Central memory CD8-positive, alpha-beta T cell (primary cell): ENCODE data around the gene ZNF609.
"Not testable (repeated sequence)": the region's sequence is repeated elsewhere in the genome, so short reads cannot be mapped to it uniquely, and the experiment has no call there.

Experiments used
- ATAC-seq: fragments of 150-1000 bp; cut with Tn5 transposase; replicated peaks from 2 replicates; pipeline ENCODE4 v1.10.0; 2022; ENCODE audit warnings: mild to moderate bottlenecking, moderate FRiP score, moderate number of reproducible peaks; ENCODE audit not compliant: poor library complexity, severe bottlenecking; ENCODE audit errors: extremely low read depth
- DNase-seq, 2 donors: peaks; one replicate each; pipeline ENCODE4 v3.0.0; 2021; ENCODE audit warnings: low spot score in 2 of 2
- H3K27ac Mint-ChIP-seq: one replicate; pipeline ENCODE4 v1.8.0; 2022; ENCODE audit warnings: low read depth, mild to moderate bottlenecking, moderate library complexity, mixed read lengths
- H3K27me3 Mint-ChIP-seq: one replicate; pipeline ENCODE4 v1.8.0; 2022; ENCODE audit warnings: mixed read lengths
- H3K36me3 Mint-ChIP-seq: one replicate; pipeline ENCODE4 v1.8.0; 2022; ENCODE audit warnings: mild to moderate bottlenecking, moderate library complexity, mixed read lengths; ENCODE audit not compliant: insufficient read depth
- H3K4me1 Mint-ChIP-seq: one replicate; pipeline ENCODE4 v1.8.0; 2022; ENCODE audit warnings: mixed read lengths
- H3K4me3 Mint-ChIP-seq: one replicate; pipeline ENCODE4 v1.8.0; 2022; ENCODE audit warnings: mild to moderate bottlenecking, moderate library complexity, mixed read lengths
- H3K9me3 Mint-ChIP-seq: one replicate; pipeline ENCODE4 v1.8.0; 2022; ENCODE audit warnings: mixed read lengths

Gene ZNF609

DNA sequence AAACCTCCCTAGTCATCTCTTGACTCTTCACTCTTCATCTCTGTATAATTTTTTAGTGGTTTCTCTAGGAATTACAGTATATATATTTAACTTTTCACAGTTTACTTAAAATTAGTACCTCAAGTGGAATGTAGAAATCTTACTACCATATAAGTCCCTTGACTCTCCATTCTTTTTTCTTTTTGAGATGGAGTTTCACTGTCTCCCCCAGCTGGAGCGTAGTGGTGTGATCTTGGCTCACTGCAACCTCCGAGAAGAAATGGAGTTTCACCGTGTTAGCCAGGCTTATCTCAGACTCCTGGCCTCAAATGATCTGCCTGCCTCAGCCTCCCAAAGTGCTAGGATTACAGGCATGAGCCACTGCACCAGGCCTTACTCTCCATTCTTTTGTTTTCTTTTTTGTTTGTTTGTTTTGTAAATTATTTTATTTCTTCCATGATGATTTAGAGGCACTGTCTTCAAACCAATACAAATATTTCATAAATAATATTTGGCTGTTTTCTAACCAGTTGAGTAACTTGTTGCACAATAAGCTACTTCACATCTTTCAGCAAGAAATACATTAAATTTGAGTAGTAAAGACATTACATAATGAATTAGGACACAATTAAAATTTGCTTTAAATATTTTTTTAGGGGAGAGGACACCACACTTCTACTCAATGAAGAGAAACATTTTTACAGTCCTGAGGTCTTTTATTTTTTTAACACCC, 170.2 kb downstream of the ZNF609 start:
- Mint-ChIP-seq H3K4me3 (no peak overlapping the region), H3K9me3 (no peaks in the 10 kb centered on the region), H3K27ac (peak overlapping the region; percentile 80), H3K36me3 (peaks cover 7% of the 10 kb centered on the region), H3K4me1 (peaks cover 44% of the 10 kb centered on the region), H3K27me3 (no peaks in the 10 kb centered on the region)
- DNase-seq (no peak), ATAC-seq (no peak)

DNA sequence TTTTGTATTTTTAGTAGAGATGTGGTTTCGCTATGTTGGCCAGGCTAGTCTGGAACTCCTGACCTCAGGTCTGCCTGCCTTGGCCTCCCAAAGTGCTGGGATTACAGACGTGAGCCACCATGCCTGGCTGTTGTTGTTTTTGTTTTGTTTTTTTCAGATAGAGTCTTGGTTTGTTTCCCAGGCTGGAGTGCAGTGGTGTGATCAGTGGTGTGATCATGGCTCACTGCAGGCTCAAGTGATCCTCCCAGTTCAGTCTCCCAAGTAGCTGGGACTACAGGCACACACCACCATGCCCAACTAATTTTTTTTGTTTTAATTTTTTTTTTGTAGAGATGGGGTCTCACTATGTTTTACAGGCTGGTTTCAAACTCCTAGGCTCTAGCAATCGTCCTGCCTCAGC, 172.3 kb downstream of the ZNF609 start:
- peaks cover 50% of the 10 kb centered on the region for H3K4me1 Mint-ChIP-seq
- H3K9me3 Mint-ChIP-seq, H3K36me3 Mint-ChIP-seq, H3K27me3 Mint-ChIP-seq, H3K4me3 Mint-ChIP-seq, DNase-seq, ATAC-seq: not testable (repeated sequence)
- H3K27ac Mint-ChIP-seq: peak overlapping the region; percentile 73

DNA sequence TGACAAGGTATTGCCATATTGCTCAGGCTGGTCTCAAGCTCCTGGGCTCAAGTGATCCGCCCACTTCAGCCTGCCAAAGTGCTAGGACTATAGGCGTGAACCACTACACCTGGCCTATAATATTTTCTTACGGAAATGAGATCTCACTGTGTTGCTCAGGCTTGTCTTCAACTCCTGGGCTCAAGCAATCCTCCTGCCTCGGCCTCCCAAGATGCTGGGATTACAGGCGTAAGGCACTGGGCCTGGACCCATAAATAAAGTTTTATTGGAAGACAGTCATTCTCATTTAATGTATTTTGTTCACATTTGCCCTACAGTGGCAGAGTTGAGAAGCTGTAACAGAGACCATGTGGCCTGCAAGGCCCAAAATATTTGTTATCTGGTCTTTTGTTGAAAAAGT, 173.0 kb downstream of the ZNF609 start:
- Mint-ChIP-seq H3K27ac (peak overlapping the region; percentile 73), H3K4me3 (peak overlapping the region; percentile 25)
- ATAC-seq: no peak

DNA sequence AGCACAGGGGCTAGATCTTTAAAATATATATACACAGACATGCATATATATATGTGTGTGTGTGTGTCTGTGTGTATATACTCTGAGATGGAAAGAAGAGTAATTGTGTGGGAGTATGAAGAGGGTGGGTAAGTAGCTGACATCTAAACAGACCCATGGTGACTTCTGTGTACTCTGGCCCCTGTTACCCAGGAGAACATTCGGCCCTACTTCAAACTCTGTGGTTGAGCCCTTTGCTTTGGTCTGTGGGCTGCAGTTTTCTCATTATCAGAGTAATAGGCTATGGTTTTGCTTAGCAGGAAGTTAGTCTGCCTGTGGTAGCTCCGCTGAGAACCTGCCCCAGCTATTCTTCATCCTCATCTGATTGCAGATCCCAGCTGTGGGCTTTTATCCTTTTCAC, 173.6 kb downstream of the ZNF609 start:
- ATAC-seq (peak; percentile 95), DNase-seq (peak in 1 of 2 donors; percentile 44)
- H3K36me3 Mint-ChIP-seq: peaks cover 7% of the 10 kb centered on the region
- peaks cover 45% of the 10 kb centered on the region for H3K4me1 Mint-ChIP-seq
- H3K27ac Mint-ChIP-seq: peak overlapping the region; percentile 73
- no peaks in the 10 kb centered on the region for H3K27me3 Mint-ChIP-seq
- no peaks in the 10 kb centered on the region for H3K9me3 Mint-ChIP-seq
- peak overlapping the region; percentile 67 for H3K4me3 Mint-ChIP-seq

More for the DNA sequence above, 173.0 kb downstream of the ZNF609 start:
- Mint-ChIP-seq H3K27me3 (no peaks in the 10 kb centered on the region), H3K36me3 (peaks cover 7% of the 10 kb centered on the region), H3K4me1 (peaks cover 50% of the 10 kb centered on the region), H3K9me3 (no peaks in the 10 kb centered on the region)
- DNase-seq: no peak

DNA sequence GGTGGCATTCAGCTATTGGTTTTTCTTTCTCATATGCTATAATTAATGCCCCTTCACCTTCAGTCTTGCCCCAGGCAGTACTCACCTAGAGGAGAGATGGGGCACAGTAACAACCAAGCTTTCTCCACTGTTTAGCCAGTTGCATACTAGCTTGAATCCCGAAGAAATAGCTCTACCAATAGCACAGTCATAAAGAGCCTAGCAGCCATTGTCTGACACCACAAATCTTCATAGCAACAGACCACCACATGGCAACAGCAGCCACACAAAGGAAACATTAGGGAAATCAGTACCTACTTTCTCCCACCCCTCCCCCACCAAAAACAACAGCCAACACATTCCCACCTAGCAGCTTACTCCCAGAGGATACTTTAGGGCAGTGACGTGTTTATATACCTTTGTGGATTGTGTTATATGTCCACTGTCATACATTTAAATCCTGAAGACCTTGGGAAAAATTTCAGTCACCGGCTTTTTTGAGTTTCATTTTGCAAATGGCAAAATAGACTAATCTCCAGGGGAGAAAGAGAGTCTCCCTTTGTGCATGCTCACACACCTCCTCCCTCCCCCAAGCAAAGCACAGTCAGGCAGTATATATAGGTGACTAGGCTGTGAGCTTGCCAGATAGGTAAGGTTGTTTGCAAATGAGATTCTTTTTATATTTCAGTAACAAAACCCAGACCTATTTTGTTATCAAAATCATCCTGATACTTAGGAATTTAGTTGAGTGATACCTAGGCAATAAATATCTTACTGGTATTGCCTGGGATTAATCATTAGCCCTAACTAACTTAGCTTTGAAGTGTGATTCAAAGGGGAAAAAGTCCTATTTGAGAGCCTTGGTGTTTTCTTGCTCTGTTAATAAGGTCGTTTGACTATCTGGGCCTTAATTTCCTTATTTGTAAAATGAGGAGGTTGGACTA, 174.5 kb downstream of the ZNF609 start:
- no peaks in the 10 kb centered on the region for H3K9me3 Mint-ChIP-seq
- H3K4me1 Mint-ChIP-seq: peaks cover 51% of the 10 kb centered on the region
- DNase-seq (peak in 1 of 2 donors; percentile 34), ATAC-seq (peak; percentile 72)
- H3K4me3 Mint-ChIP-seq: peak overlapping the region; percentile 67
- H3K36me3 Mint-ChIP-seq: peaks cover 7% of the 10 kb centered on the region
- H3K27ac Mint-ChIP-seq: peak overlapping the region; percentile 73
- no peaks in the 10 kb centered on the region for H3K27me3 Mint-ChIP-seq

DNA sequence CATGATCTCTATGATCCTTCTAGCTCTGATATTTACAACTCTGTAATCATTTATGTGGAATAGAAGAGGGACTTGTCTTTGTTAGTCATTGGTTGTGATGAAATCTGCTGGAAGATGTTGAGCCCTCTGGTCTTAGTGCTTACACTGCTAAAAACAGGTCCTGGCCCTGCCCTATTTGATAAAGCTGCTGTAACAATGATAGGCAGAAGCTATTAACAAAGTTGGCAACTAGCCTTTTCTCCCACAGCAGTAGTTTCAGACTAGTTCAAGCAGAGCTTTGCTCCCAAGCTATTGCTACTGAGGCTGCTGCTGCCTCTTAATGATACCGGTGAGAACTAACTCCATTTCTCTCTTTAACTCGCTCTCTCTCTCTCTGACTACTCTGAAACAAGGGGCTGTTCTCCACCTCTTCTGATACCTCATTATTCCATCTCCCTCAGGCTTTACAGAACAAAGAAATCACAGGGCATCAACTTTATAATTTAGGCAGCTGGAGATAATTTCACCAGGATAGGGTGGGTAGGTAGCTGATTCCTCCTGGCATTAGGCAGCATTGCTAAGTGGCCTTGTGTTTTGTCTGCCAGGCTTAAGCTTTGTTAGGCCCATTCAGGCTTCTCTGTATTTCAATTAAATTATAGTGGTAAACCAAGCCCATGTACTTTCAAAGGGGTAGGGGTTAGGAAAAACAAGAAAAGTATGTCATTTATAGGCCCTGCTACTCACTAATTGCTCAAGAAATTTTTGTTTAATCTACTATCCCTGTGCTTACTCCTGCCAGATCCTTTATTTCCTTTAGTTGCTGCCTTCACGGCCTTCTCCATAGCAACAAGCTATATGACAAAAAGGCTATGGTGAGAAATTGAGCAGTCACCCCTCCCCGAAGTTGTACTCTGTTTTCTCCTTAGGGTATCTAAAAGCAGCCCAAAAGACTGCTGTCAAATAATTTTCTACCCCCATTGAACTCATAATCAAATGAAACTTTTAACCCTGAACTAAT, 175.4 kb downstream of the ZNF609 start:
- no peaks in the 10 kb centered on the region for H3K9me3 Mint-ChIP-seq
- H3K4me1 Mint-ChIP-seq: peaks cover 61% of the 10 kb centered on the region
- H3K4me3 Mint-ChIP-seq: peak overlapping the region; percentile 67
- peaks cover 6% of the 10 kb centered on the region for H3K36me3 Mint-ChIP-seq
- no peaks in the 10 kb centered on the region for H3K27me3 Mint-ChIP-seq
- ATAC-seq (no peak), DNase-seq (no peak)
- H3K27ac Mint-ChIP-seq: peak overlapping the region; percentile 73

DNA sequence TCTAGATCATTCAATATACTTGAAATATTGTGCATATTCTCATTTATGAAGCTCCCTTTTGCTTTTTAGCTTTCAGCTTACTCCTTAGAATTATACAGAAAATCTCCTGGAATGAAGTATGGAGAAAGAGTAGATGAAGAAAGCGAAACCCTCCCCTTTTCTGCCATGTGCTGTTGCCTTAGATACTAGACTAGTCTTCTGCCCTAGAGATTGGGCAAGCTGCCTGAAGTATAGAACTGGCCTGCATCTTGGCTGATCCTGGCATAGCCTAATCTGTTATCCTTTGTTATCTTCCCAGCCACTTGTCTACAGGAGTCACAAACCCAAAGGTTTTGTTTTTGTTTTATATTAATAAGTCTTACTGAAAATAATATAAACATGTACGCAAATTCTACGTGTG, 176.2 kb downstream of the ZNF609 start:
- ATAC-seq (no peak), DNase-seq (no peak)
- Mint-ChIP-seq H3K27ac (peak overlapping the region; percentile 73), H3K4me3 (no peak overlapping the region), H3K36me3 (peaks cover 6% of the 10 kb centered on the region), H3K9me3 (no peaks in the 10 kb centered on the region), H3K4me1 (peaks cover 64% of the 10 kb centered on the region), H3K27me3 (no peaks in the 10 kb centered on the region)

DNA sequence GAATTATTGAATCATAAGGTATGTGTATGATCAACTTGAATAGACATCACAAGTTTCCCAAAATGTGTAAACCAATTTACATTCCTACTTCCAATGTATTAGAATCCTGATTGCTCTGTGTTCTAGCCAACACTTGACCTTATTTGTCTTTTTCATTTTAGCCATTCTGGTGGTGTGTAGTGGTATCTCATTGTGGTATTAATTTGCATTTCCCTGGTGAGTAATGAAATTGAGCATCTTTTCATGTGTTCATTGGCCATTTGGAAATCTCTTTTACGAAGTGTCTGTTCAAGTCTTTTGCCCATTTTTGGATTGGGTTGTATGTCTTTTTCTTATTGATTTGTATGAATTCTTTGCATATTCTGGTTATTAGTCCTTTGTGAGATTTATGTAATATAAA, 177.0 kb downstream of the ZNF609 start:
- Mint-ChIP-seq H3K36me3 (peaks cover 6% of the 10 kb centered on the region), H3K4me3 (no peak overlapping the region), H3K27ac (peak overlapping the region; percentile 73), H3K27me3 (no peaks in the 10 kb centered on the region), H3K4me1 (peaks cover 64% of the 10 kb centered on the region), H3K9me3 (no peaks in the 10 kb centered on the region)
- DNase-seq (no peak), ATAC-seq (no peak)

DNA sequence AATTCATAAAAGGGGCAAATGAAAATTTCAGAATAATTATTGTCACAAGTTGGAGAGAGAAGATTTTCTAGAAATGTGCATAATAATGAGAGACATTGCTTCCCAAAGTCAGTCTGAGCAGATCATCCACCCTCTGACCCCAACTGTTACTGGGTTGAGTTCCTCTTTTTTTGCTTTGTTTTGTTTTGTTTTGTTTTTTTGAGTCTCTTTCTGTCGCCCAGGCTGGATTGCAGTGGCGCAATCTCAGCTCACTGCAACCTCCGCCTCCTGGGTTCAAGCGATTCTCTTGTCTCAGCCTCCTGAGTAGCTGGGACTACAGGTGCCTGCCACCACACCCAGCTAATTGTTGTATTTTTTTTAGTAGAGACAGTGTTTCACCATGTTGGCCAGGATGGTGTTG, 179.4 kb downstream of the ZNF609 start:
- H3K27ac Mint-ChIP-seq: peak overlapping the region; percentile 62
- peaks cover 54% of the 10 kb centered on the region for H3K4me1 Mint-ChIP-seq
- H3K4me3 Mint-ChIP-seq, DNase-seq, ATAC-seq, H3K36me3 Mint-ChIP-seq, H3K9me3 Mint-ChIP-seq, H3K27me3 Mint-ChIP-seq: not testable (repeated sequence)

DNA sequence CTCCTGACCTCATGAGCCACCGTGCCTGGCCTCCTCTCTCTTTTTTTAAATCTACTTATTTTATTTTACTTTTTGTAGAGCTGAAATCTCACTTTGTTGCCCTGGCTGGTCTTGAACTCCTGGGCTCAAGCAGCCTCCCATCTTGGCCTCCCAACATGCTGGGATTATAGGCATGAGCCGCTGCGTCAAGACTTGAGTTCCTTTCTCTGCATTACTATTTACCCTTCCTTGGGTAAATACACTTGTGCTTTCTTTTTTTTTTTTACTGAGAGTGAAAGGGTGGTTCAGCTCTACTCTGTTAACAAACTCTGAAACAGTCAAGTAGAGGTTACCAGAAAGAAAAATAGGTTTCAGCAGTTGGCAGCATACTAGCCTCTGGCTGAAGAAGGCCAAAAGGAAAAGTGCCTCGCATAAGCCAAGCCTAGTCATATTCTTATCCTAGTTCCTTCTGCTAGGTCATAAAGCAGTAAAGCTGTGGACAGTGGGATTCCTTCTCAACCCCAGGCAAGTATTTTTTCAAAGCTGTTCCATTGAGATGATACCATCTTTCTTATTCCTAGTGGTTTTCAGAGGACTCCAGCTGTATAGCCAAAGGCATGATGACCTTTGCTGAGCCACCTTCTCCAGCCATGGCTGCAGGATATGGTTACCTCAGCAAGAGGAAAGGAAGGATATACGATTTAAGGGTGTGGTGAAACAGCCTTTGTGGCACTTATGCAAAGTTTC, 179.9 kb downstream of the ZNF609 start:
- DNase-seq: no peak
- Mint-ChIP-seq H3K27me3 (no peaks in the 10 kb centered on the region), H3K9me3 (no peaks in the 10 kb centered on the region), H3K27ac (peak overlapping the region; percentile 62), H3K36me3 (peaks cover 2% of the 10 kb centered on the region), H3K4me1 (peaks cover 54% of the 10 kb centered on the region), H3K4me3 (no peak overlapping the region)
- no peak for ATAC-seq

DNA sequence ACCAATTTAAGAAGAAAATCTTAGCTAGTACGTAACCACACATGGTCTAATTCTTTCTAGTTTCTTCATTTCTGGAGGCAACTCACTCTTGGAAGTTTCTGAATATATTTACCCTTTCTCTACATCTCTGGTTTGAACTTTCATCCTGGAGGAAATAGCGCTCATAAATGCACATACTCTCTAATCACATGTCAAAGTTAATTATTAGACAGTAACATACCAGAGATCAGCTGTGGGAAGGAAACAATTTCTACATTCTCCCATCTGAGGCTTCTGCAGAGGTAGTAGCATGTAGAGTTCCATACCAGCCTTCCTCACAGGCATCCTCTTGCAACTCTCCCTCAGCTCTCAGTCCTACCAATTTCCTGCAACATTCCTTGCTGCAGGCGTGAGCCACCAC, 182.5 kb downstream of the ZNF609 start:
- ATAC-seq (no peak), DNase-seq (no peak)
- H3K27ac Mint-ChIP-seq: peak overlapping the region; percentile 78
- no peaks in the 10 kb centered on the region for H3K9me3 Mint-ChIP-seq
- no peaks in the 10 kb centered on the region for H3K27me3 Mint-ChIP-seq
- no peak overlapping the region for H3K4me3 Mint-ChIP-seq
- H3K36me3 Mint-ChIP-seq: peaks cover 2% of the 10 kb centered on the region
- peaks cover 35% of the 10 kb centered on the region for H3K4me1 Mint-ChIP-seq
